Fibroblast of the aortic adventitia (primary cell): ENCODE measurements around the gene KLHDC10. TPM values are rescaled to one million over a fixed set of nuclear protein-coding genes. Genes with fewer than 3 reads are reported as not detected.
"Not testable (repeated sequence)": the region's sequence is repeated elsewhere in the genome, so short reads cannot be mapped to it uniquely, and the experiment has no call there.

Experiments used
- DNase-seq: peaks from one replicate; pipeline ENCODE4 v3.0.0-alpha.2; 2010; ENCODE audit warnings: low read depth
- H3K4me3 ChIP-seq: 2 replicates; pipeline ENCODE4 v1.5.1; 2011; ENCODE audit warnings: low read depth, mild to moderate bottlenecking, control low read depth, low read length, moderate library complexity
- total RNA-seq: library from RNA; depleted of rRNA; stranded (reverse); fragments of >200 nt; gene quantifications from 2 replicates; pipeline ENCODE4 v1.2.3, GENCODE V29; 2012; ENCODE audit warnings: low replicate concordance
- TF ChIP-seq, protein P1 (sequence below): IDR thresholded peaks from 2 replicates; pipeline ENCODE4 v1.5.1; 2011; ENCODE audit warnings: mild to moderate bottlenecking, low read length, control low read depth, inconsistent platforms; ENCODE audit not compliant: insufficient read depth

Gene KLHDC10
- total RNA-seq, 1 donor = 27.2 TPM

DNA sequence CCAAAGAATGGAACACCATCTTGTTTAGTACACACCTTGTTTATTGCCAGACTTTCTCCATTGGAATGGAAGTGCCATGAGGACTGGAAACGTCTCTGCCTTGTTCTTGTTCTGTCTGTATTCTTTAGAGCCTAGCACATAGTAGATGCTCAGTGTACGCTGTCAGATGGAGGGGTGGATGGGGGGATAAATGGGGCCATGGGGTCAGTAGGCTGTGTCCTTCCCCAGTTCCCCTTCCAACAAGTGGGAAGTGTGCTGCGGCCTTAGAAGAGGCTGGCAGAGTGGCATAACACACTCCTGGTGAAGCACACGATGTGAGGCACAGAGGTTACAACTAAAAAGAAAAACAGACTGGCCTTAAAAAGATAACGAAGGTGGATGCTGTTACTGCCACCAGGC lies 73.0 kb downstream of the KLHDC10 start:
- no peak for DNase-seq

DNA sequence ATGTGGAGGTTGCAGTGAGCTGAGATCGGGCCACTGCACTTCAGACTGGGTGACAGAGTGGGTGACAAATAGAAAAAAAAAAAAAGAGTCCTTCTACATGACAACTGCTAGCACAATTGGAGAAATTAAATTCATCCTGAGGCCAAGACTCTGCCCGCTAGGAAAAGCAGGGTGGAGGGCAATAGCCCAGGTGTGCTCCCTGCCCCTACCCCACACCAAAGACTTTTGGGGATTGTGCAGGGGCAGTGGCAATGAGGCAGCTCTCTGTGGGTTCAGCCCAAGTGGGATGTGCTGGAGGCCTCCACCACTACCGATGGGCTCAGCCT lies 73.6 kb downstream of the KLHDC10 start:
- TF ChIP-seq, protein P1, sequence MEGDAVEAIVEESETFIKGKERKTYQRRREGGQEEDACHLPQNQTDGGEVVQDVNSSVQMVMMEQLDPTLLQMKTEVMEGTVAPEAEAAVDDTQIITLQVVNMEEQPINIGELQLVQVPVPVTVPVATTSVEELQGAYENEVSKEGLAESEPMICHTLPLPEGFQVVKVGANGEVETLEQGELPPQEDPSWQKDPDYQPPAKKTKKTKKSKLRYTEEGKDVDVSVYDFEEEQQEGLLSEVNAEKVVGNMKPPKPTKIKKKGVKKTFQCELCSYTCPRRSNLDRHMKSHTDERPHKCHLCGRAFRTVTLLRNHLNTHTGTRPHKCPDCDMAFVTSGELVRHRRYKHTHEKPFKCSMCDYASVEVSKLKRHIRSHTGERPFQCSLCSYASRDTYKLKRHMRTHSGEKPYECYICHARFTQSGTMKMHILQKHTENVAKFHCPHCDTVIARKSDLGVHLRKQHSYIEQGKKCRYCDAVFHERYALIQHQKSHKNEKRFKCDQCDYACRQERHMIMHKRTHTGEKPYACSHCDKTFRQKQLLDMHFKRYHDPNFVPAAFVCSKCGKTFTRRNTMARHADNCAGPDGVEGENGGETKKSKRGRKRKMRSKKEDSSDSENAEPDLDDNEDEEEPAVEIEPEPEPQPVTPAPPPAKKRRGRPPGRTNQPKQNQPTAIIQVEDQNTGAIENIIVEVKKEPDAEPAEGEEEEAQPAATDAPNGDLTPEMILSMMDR = no peak
- H3K4me3 ChIP-seq = no peak overlapping the region
- no peak for DNase-seq

More for the DNA sequence above, 73.0 kb downstream of the KLHDC10 start:
- no peak overlapping the region for H3K4me3 ChIP-seq
- TF ChIP-seq, protein P1 = no peak

DNA sequence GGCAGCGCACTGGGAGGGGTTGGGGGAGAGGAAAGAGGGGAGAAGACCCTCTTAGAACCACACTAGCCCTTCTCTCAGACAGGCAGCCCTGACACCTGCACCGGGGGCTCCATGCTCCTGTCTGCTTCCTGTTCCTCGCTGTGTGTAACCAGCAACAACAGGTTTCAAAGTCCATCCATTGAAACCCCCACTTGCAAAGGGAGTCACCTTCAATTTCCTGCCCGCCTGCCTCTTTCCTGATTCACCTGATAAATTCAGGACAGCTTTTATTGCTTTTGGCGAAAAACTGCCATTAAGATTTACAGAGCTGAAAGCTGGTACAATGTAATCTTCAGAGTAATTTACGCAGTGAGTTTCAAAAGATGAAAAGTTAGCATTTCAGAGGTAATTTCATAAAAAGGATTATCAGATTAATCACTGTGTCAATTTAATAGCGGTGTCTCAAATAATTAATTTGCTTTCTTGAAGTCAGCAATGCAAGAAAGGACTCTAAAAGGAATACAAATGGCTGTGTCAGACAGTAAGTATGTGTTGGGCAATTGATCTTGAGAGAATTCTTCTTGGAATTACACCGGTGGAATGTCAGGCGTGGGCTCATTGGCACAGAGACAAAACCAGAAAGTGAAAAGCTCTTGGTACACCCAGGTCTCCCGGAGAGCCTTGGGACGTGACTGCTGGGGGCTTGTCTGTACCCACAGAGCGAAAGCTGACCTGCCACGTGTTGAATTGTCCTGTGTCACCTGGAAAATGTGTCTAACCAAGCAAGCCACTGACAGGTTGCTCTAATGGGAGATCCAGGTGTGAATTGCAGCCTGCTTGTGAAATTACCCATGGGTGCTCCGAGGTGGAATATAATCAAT lies 74.2 kb downstream of the KLHDC10 start:
- TF ChIP-seq, protein P1 = no peak
- no peak overlapping the region for H3K4me3 ChIP-seq
- DNase-seq = peak; percentile 80

DNA sequence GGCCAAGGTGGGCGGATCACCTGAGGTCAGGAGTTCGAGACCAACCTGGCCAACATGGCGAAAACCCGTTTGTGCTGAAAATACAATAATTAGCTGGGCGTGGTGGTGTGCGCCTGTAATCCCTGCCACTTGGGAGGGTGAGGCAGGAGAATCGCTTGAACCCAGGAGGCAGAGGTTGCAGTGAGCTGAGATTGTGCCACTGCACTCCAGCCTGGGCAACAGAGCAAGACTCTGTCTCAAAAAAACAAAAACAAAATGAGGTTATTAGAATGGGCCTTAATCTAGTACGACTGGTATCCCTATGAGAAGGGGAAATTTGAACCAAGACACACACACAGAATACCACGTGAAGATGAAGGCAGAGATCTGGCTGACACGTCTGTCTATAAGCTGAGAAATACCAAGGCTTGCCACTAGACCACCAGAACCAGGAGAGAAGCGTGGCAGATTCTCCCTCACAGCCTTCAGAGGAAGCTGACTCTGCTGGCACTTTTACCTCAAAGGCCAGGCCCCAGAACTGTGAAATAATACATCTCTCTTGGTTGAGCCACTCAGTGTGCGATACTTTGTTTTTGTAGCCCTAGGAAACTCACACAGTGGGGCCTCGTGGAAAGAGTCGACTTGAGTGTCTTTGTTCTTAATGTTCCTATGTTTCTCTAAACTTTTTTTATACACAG lies 75.2 kb downstream of the KLHDC10 start:
- TF ChIP-seq, protein P1 = no peak
- no peak for DNase-seq
- H3K4me3 ChIP-seq = no peak overlapping the region

DNA sequence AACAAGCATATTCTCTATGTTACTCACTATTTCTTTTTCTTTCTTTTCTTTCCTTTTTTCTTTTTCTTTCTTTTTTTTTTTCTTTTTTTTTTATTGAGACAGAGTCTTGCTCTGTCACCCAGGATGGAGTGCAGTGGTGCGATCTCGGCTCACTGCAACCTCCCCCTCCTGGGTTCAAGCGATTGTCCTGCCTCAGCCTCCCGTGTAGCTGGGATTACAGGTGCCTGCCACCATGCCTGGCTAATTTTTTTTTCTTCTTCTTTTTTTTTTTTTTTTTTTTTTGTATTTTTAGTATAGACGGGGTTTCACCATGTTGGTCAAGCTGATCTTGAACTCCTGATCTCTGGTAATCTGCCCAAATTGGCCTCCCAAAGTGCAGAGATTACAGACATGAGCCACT lies 75.8 kb downstream of the KLHDC10 start:
- not testable (repeated sequence) for DNase-seq, H3K4me3 ChIP-seq

DNA sequence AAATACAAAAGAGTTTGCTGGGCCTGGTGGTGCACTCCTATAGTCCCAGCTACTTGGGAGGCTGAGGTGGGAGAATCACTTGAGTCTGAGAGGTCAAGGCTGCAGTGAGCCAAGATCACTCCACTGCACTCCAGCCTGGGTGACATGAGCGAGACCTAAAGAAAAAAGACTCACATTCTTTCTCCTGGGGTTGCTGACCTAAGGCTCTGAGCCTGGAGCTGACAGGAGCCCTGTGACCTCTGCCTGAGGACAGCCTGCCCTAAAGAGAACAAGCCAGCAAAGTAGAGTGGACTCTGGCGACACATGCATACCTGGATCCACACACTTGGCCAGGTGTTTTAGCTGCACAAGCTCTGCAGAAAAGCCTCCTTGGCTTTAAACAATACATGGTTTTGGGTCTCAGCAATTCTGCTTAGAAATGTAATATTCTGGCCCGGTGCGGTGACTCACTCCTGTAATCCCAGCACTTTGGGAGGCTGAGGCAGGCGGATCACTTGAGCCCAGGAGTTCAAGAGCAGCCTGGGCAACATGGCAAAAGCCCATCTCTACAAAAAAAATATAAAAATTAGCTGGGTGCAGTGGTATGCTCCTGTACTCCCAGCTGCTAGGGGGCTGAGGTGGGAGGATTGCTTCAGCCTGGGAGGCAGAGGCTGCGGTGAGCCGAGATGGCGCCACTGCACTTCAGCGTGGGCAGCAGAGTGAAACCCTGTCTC lies 76.5 kb downstream of the KLHDC10 start:
- DNase-seq = no peak
- H3K4me3 ChIP-seq = no peak overlapping the region
- TF ChIP-seq, protein P1 = no peak
